HG02884 (cell line): ENCODE data around the gene KASH5.

Experiments used
- ATAC-seq: cut with Tn5 transposase; IDR thresholded peaks from one replicate; pipeline ENCODE4 v1.9.1; 2021; ENCODE audit warnings: mild to moderate bottlenecking, moderate library complexity; ENCODE audit not compliant: unreplicated experiment

The KASH5 gene

DNA sequence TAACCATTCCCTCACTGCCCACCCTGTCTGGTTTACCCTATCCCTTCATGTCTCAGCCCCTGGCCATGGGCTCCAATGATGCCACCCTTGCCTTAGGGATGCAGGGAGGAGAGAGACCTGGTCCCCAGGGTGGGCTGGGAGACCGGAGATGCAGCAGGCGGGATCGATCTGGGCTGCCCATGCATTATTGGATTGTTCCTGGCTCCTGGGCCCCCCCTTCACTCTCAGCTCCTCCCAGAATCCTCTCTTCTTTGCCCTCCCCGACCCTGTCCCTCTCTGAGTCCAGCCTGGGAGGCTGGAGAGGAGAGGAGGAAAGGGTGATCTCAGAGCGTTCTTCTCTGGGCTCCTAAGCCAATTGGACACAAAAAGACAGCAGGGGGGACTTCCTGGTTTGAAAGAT is 5.8 kb downstream of the KASH5 start:
- no peak for ATAC-seq

DNA sequence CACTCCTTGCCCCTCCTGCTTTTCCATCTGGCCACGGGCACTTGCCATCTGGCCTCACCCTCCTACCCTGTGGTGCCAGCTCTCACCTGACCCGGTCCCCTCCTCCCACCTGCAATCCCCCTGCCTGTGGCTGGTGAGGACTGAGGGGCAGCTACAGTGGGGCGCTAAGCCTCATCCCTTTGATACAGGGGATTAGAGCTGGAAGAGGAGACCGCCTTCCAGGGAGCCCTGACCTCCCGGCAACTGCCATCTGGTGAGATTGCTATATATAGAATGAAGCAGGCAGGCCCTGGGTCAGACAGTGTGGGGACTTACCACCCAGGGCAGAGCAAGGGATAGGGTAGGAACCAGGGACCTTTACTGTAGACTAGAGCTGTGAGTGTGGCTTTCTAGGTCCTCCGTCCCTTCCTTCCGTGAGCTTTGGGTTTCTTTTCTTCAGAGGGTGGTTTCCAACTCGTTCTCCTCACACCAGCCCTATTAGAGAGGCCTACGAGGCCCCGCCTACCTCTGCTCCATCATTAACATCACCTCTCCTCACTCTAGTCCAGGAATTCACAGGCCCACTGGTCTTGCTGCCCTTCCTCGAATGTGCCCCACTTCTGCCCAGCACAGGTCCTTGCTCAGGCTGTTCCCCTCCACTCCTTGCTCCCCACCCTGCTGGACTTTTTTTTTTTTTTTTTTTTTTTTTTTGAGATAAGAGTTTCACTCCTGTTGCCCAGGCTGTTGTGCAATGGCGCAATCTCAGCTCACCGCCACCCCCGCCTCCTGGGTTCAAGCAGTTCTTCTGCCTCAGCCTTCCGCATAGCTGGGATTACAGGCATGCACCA is 7.7 kb downstream of the KASH5 start:
- no peak for ATAC-seq

DNA sequence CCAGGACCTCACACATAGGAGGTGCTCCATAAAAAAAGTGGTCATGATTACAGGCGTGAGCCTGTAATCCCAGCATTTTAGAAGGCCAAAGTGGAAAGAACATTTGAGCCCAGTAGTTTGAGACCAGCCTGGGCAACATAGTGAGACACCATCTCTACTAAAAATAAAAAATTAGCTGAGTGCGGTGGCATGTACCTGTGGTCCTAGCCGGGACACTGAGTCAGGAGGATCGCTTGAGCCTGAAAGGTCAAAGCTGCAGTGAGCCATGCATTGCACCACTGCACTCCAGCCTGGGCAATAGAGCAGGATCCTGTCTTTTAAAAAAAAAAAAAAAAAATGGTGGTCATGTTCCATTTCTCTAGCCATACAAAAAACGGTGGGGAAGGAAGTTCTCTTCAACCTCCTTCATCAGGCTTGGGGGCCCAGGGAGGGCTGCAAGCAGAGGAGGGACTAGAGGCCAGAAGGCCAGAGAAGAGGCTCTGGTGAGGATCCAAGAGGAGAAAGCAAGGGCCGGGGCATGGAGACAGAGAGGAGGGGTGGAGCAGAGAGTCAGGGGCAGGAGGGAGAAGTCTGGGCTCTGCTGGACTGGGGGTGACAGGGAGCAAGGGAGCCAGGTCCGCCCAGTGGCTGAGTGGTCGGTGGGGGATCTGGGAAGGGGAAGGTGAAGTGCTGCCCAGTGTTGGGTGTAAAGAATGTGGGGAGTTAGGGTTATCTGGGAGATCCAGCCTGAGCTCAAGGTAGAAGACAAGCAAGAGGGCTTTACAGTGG is 8.9 kb downstream of the KASH5 start:
- no peak for ATAC-seq

DNA sequence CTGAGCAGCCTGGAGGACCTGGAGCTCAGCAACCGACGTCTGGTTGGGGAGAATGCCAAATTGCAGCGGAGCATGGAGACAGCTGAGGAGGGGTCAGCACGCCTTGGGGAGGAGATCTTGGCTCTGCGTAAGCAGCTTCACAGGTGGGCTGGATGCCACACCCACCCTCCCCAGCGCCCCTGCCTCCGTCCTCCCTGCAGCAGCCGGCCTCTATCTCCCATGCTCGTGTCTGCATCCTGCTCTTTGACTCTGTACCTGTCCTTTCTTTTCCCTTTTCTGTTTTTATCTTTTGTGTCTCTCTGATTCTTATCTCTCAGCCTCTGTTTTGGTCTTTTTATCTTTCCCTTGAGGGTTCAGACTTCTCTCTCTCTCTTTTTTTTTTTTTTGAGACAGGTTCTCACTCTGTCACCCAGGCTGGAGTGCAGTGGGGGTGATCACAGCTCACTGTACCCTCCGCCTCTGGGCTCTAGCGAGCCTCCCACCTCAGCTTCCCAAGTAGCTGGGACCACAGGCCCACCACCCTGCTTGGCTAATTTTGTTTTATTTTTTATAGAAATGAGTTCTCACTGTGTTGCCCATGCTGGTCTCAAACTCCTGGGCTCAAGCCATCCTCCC is 10.1 kb downstream of the KASH5 start:
- no peak for ATAC-seq

DNA sequence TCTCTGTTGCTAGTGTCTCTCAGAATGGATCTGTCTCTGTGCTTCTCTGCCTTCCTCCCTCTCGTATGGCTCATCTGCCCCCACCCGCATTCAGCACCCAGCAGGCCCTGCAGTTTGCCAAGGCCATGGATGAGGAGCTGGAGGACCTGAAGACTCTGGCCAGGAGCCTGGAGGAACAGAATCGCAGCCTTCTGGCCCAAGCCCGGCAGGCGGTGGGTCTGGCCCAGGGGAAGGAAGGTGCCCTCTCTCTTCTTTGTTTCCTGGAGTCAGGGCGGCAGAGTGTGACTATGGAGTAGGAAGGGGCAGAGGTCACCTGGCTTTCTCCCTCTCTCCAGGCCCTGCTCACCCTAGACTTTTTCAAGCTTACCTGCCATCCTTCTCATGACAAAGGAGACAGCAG is 10.9 kb downstream of the KASH5 start:
- no peak for ATAC-seq

DNA sequence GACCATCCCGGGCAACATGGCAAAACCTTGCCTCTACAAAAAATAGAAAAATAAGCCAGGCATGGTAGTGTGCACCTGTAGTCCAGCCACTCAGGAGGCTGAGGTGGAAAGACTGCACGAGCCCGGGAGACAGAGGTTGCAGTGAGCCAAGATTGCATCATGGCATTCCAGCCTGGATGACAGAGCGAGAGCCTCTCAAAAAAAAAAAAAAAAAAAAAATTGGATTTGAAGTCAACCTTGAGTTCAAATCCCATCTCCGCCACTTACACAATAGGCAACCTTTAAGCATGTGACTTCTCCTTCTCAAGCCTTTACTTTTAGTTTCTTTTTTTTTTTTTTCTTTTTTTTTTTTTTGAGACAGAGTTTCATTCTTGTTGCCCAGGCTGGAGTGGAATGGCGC is 12.0 kb downstream of the KASH5 start:
- no peak for ATAC-seq

DNA sequence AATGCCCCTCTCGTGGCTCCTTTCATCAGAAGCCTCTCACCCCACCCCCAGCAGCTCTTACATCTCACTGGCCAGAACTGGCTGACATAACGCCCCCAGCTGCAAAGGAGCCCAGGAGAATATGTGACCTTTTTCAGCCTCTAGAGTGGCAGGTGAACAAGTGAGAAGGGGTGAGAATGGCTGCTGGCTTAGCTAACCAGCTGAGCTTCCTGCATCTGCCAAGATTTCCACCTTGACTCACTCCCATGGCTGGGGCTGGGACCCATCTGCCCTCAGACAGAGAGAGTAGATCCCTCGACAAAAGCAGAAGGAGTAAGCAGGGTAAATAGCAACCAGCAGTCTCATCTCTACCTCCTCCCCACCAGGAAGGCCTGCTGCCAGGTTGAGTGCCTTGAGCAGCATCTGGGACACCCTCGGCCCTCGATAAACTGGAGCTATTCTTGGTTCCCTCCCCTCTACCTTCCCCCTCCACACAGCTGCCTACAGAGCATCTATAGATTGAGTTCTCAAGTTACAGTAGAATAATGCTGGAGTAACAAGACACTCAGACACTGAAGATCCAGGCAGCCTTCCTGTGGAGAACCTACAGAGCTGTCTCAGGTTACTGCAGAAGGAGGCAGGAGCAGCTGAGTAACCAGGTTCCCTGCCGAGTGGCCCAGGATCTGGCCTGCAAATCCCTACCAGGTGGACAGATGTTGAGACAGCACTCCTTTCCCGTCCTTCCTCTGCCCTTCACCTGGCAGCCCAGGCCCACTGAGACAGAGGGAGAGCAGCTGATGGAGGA is 15.5 kb downstream of the KASH5 start:
- ATAC-seq, result no peak

DNA sequence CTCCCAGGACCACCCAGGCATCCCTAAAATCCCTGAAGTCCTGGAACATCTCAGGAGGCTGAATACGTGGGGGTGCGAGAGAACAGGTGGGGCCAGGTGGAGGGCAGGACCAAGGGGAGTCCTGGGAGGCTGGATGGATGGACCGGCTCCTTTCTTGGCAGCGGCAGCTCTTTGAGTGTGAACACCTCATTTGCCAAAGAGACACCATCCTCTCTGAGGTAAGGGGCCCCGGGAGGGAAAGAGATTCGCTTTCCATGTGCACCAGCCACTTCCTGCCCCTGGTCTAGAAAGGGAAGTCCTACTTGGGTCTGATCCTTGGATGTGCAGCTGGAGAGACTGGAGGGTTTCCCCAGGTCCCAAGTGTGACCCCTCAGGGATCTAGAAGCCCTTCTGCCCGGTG is 19.0 kb downstream of the KASH5 start:
- ATAC-seq, result no peak

DNA sequence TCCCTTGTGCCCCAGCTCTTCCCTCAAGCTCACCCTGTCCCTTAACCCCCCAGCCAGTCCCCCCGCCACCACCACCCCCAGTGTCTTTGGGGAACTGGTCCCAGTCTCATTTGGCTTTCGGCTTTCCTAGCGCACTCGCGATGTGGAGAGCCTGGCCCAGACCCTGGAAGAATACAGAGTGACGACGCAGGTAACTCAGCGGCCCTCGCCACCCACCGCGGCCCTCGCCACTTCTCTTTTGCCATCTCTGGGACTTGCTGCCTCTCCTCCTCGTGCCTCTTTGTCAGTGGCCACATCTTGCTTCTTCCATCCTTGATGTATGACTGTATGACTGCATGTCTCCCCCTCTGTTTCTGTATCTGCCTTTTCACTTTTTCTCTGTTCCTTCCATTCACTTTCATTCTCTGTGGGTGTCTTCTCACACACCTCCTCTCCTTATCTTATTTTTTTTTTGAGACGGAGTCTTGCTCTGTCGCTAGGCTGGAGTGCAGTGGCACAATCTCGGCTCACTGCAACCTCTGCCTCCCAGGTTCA is 19.5 kb downstream of the KASH5 start:
- ATAC-seq, result no peak

DNA sequence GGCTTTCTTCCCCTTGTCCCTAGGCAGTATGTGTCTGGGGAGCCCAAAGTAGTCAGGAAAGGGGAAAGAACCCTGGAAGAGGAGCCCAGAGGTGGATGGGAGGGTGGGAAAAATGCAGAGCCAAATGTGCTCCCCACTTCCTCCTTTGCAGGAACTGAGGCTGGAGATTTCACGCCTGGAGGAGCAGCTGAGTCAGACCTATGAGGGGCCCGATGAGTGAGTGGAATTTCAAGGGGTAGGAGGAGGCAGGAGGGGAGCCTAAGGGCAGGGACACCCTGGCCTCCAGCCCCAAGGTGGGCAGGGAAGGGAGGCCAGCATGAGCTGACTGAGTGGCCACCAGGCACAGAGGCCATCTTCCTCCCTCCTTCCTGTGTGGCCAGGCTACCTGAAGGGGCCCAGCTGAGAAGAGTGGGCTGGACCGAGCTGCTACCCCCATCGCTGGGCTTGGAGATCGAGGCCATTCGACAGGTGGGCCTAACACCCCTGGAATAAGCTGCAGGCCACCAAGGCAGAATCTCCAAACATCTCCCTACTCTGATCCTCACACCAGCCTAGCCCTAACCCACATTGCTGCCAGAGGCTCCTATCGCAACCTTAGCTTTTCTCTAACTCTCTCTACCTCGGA is 20.9 kb downstream of the KASH5 start:
- ATAC-seq, result no peak

DNA sequence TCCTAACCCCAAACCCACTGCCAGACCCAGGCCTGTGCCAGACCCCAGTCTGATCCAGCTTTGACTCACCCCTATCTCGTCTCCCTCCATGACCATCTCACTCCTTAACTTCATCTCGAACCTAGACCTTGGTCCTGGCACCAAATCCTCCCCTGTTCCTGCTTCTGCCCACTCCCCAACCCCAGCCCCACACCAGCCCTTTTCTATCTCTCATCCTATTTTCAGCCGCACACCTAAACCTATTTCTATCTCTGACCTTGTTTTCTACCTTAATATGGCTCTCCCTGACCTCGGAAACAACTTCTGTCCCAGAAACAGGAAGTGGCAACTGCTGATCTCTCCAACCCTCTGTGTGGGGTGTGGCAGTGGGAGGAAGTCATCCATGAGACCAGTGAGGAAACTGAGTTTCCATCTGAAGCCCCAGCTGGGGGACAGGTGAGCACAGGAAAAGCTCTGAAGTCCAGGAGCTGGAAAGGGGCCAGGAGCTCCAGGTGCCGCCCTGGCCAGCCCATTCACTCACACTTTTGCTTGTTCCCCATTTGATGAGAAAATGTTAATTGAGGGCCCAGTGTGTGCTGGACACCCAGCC is 21.5 kb downstream of the KASH5 start:
- ATAC-seq, result no peak

DNA sequence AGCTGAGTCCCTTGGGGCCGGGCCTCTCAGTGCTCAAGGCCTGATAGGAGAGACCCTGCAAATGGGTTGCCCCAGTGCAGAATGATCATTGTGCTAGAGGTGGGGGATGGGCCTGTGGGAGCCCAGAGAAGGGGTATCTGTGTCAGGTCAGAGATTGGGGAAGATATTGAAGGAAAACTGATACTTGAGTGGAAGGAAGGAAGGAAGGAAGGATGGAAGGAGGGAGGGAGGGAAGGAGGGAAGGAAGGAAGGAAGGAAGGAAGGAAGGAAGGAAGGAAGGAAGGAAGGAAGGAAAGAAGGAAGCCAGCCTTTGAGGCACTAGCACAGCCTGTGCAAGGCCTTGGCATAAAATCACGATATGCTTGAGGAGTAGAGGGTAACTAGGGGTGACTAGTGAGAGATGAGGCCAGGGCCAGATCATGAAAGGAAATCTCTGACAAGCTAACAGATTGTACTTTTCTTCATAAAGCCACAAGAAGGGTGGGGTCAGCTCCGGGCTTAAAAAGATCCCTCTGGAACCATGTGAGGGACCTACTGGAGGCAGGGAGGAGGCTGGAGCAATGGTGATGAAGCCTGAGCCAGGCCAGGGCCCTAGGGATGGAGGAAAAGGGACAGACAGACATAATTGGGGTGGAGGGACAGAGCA is 23.8 kb downstream of the KASH5 start:
- no peak for ATAC-seq

DNA sequence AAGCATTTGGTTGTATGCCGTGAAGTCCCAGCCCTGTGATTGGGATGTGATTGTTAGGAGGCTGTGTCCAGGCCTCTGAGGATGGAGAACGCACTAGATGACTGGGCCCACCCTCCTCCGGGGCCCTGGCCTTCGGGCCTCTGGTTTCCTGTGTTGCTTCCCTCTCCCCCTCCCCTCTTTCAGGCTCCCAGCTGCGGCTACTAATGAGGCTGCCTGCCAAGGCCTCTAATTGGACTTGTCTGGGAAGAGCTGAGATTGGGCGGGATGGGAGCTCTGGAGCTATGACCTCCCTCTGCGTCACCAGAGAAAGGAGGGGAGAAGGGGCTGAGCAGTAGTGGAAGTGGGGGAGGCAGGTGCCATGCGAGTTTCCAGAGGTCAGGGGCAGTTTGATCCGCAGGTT is 25.3 kb downstream of the KASH5 start:
- ATAC-seq, result no peak

DNA sequence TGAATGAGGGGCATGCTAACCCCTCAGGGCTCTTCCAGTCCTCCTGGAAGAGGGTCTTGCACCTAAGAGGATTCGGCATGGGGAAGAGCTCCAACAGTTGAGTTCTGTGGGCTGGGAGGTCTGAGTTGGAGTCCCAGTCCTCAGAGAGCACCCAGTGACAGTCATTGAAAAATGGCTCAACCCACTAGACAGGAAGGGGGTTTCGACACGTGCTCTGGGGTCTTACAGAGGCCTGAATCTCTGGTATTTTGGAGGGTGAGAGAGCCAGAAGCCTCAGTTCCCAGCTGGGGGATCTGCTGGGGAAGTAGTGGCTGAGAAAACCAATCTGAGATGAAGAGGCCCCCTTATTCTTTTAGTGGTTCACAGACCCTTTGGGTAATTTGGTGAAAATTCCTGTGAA is 26.2 kb downstream of the KASH5 start:
- no peak for ATAC-seq

DNA sequence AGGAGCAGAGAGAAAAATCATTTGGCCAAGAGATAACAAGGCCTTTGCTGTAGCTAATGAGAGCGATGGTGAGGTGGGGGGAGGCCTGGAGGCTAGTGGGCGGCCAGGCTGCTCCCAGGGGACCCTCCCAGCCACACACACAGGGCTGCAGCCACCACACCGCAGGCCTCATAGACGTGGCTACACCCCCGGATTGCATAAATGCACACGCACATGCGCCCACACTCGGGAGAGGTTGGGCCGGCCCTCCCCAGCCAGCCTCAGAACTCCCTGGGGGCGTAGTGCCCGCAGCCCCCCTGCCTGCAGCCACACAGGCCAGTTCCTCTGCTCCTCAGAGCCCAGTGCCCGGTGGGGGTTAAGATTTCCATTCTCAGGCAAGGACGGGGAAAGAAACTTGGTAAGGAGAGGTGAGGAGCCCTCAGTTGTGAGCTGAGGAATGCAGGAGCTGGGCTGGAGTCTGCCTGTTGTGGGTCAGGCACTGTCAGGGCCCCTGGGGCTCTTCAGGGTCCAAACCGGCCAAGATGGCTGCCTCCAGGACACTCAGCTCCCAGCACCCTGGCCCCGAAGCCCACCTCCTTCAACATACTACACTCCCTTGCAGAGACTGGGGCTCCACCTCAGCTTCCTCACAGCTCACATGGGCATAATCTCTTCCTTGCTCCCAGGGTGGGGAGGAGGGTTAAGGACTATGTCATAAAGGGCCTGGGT is 27.2 kb downstream of the KASH5 start:
- no peak for ATAC-seq

DNA sequence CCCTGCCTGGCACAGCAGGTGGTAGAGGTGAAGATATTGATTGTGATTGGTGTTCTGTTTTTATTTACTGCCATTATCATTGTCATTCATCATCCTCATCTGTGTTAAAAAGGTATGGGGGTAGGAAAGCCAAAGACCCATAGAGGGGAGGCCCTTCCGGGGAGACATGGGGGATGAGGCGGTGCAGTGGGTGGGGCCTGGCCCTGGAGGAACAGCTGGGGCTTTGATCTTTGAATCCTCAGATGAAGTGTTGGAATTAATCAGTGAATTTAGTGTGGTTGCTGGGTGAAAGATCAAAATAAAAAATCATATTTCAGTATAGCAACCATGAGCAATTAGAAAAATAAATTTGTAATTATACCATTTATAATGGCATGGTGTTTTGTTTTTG is 27.8 kb downstream of the KASH5 start:
- ATAC-seq, result no peak

DNA sequence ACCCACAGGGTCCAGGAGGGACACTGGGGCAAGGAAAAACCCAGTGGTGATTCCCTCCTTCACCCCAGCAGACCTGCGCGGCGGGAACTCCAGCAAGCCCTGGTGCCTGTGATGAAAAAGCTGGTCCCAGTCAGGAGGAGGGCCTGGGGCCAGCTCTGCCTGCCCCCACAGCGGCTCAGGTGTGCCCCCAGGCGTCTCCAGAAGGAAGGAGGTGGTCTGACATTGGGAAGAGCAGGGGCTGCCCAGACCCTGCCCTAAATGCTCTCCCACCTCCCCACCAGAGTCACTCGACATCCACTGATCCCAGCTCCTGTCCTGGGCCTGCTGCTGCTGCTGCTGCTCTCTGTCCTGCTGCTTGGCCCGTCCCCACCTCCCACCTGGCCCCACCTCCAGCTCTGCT is 29.0 kb downstream of the KASH5 start:
- no peak for ATAC-seq

DNA sequence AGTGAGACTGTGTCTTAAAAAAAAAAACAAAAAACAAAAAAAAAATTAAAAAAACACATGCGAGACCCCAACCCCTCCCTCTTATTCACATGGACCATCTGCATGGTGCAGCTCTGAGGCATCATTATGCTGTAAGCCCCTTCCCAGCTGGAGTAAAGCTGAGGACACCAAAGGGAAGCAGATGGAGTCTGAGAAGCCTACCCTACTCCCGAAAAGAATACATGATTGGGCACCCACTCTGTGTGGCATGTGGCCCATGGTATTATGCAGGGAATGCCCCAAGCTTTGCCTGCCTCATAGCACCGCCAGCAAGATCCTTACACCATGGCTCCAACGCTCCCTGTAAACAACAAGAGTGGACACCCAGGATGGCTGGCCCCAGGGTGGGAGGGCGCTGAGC is 30.5 kb downstream of the KASH5 start:
- ATAC-seq, result no peak

DNA sequence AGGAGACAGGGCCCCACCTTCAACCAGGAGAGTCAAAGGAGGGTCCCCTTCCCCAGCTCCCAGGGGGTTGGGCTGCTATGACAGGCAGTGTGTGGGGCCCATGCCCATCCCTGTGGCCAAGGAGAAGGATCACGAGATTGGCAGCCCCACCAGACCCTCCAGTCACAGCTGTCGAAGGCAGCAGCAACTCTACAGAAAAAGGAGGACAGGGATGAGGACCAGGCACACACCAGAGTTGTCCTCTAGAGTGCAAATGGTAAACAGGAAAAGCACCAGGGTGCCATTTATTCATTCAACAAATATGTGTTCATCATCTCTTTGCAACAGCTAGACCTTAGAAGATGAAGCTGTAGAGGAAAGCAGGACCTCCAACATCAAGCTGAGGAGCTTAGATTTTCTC is 31.1 kb downstream of the KASH5 start:
- ATAC-seq, result no peak
